Measurements from ENCODE around the gene SNCAIP.
A peak's percentile ranks its signal among the peaks of the same experiment; 100 is the strongest.

Gene SNCAIP

GRCh38 chr5:122356855-122357254 is 44.8 kb downstream of the SNCAIP start (continued):
- TF ChIP-seq CREB5 (CRISPR knock-in tag; IDR thresholded peaks at IDR 0.05; ENCODE audit: low read depth): no peak
- no peak for TF ChIP-seq ZC3H10 (CRISPR knock-in tag; IDR thresholded peaks at IDR 0.05)
- no peak for TF ChIP-seq ESRRG (CRISPR knock-in tag; IDR thresholded peaks at IDR 0.05)
- no peak for TF ChIP-seq CSRNP3 (CRISPR knock-in tag; IDR thresholded peaks at IDR 0.05)

GRCh38 chr5:122358372-122358979 is 46.4 kb downstream of the SNCAIP start:
- ATAC-seq: no peak

GRCh38 chr5:122362361-122362760 is 50.3 kb downstream of the SNCAIP start:
- no peak for ATAC-seq
- no peak for TF ChIP-seq POU6F1 (CRISPR knock-in tag; IDR thresholded peaks at IDR 0.05; ENCODE audit: borderline replicate concordance, low read depth)
- peak; percentile 34 for TF ChIP-seq TCF4 (CRISPR knock-in tag; IDR thresholded peaks at IDR 0.05; ENCODE audit: borderline replicate concordance)
- no peak for TF ChIP-seq ZNF70 (CRISPR knock-in tag; IDR thresholded peaks at IDR 0.05)
- TF ChIP-seq TSHZ2 (CRISPR knock-in tag; IDR thresholded peaks at IDR 0.05): no peak
- TF ChIP-seq ISL1 (CRISPR knock-in tag; IDR thresholded peaks at IDR 0.05): peak; percentile 75
- TF ChIP-seq SNAI2 (CRISPR knock-in tag; IDR thresholded peaks at IDR 0.05): 0 out of 2 replicates have a peak, but pooled peaks have one; percentile 16
- TF ChIP-seq ESRRG (CRISPR knock-in tag; IDR thresholded peaks at IDR 0.05): no peak
- no peak for TF ChIP-seq ZNF8 (CRISPR knock-in tag; IDR thresholded peaks at IDR 0.05)

More at GRCh38 chr5:122358372-122358979, 46.4 kb downstream of the SNCAIP start:
- peak; percentile 49; the same call in 1 of the 2 replicates for TF ChIP-seq ISL1 (CRISPR knock-in tag; IDR thresholded peaks at IDR 0.05)
- no peak for TF ChIP-seq ZNF8 (CRISPR knock-in tag; IDR thresholded peaks at IDR 0.05)
- no peak for TF ChIP-seq CSDC2 (CRISPR knock-in tag; IDR thresholded peaks at IDR 0.05)
- no peak for TF ChIP-seq OSR1 (CRISPR knock-in tag; IDR thresholded peaks at IDR 0.05)
- no peak for TF ChIP-seq ZFP30 (CRISPR knock-in tag; IDR thresholded peaks at IDR 0.05)
- TF ChIP-seq GLIS3 (CRISPR knock-in tag; IDR thresholded peaks at IDR 0.05): no peak

GRCh38 chr5:122363623-122364022 is 51.6 kb downstream of the SNCAIP start:
- no peak for ATAC-seq
- TF ChIP-seq SNAI2 (CRISPR knock-in tag; IDR thresholded peaks at IDR 0.05): no peak

- ATAC-seq: no peak
- TF ChIP-seq OSR1 (CRISPR knock-in tag; IDR thresholded peaks at IDR 0.05): no peak
- no peak for TF ChIP-seq CREB5 (CRISPR knock-in tag; IDR thresholded peaks at IDR 0.05; ENCODE audit: low read depth)
- TF ChIP-seq ZFP30 (CRISPR knock-in tag; IDR thresholded peaks at IDR 0.05): no peak
- TF ChIP-seq ZNF8 (CRISPR knock-in tag; IDR thresholded peaks at IDR 0.05): no peak
- no peak for TF ChIP-seq POU6F1 (CRISPR knock-in tag; IDR thresholded peaks at IDR 0.05; ENCODE audit: borderline replicate concordance, low read depth)
- no peak for TF ChIP-seq ZNF70 (CRISPR knock-in tag; IDR thresholded peaks at IDR 0.05)
- no peak for TF ChIP-seq ZFP3 (CRISPR knock-in tag; IDR thresholded peaks at IDR 0.05)
- TF ChIP-seq ZC3H10 (CRISPR knock-in tag; IDR thresholded peaks at IDR 0.05): no peak
- no peak for TF ChIP-seq TSHZ2 (CRISPR knock-in tag; IDR thresholded peaks at IDR 0.05)
These were observed 54.5 kb downstream of the SNCAIP start for GRCh38 chr5:122366501-122366900.

All from SK-N-SH treated with all-trans-retinoic acid at 6 μM for 48 hours (cell line).